ENCODE data around the gene PCDHGB4. TPM values are rescaled to one million over a fixed set of nuclear protein-coding genes. Genes with fewer than 3 reads are reported as not detected.

PCDHGB4 gene
- total and polyA plus RNA-seq, 2 donors from 2014 or later, result 1.0 to 6.1 TPM

DNA sequence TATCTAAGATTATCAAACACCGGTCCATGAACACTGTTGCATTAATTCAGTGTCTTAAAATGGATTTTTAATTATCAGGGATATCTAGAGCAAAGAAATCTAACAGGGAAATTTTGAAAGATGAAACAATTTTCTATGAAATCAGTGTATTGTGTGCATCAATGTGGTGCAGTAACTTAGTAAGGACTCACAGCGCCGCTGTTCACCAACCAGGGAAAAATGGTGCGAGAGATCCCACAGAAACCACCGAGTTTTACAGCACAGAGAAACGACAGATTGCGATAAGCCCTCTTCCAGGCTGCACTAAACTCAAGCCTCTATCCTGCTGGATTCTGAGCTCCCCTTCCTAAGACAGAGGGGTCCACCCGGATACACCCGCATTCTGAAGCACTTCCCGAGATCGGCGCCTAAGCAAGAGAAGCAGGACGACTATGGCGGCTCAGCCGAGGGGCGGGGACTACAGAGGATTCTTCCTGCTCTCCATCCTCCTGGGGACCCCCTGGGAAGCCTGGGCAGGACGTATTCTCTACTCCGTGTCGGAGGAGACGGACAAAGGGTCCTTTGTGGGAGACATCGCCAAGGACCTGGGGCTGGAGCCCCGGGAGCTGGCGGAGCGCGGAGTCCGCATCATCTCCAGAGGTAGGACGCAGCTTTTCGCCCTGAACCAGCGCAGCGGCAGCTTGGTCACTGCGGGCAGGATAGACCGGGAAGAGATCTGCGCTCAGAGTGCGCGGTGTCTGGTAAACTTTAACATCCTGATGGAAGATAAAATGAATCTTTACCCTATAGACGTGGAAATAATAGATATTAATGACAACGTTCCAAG is 4.8 kb upstream of the PCDHGB4 start, which contains the start of gene PCDHGA7:
Gene PCDHGA7 (plus strand): TSS at position 274 of the 826 bp plus-strand sequence. CDS start 158 bp downstream, at position 432.
- peaks cover 4 to 60% (median 10%) of the 10 kb centered on the region in 3 donors for H3K9me3 ChIP-seq (ENCODE audit: control insufficient read depth in 2 of 3, insufficient read depth in 1 of 3, low read length in 3 of 3)
- no peaks in the 10 kb centered on the region for H3K4me1 ChIP-seq (ENCODE audit: control insufficient read depth in 2 of 3, insufficient read depth in 2 of 3, low read depth in 1 of 3, low read length in 3 of 3)
- H3K27ac ChIP-seq (ENCODE audit: low read depth in 2 of 2, low read length in 2 of 2), result no peak within 1 kb of the TSS
- peak within 1 kb of the TSS in 1 of 3 donors; percentile 24 for H3K9ac ChIP-seq (ENCODE audit: low read length in 3 of 3)
- TF ChIP-seq, protein P1, sequence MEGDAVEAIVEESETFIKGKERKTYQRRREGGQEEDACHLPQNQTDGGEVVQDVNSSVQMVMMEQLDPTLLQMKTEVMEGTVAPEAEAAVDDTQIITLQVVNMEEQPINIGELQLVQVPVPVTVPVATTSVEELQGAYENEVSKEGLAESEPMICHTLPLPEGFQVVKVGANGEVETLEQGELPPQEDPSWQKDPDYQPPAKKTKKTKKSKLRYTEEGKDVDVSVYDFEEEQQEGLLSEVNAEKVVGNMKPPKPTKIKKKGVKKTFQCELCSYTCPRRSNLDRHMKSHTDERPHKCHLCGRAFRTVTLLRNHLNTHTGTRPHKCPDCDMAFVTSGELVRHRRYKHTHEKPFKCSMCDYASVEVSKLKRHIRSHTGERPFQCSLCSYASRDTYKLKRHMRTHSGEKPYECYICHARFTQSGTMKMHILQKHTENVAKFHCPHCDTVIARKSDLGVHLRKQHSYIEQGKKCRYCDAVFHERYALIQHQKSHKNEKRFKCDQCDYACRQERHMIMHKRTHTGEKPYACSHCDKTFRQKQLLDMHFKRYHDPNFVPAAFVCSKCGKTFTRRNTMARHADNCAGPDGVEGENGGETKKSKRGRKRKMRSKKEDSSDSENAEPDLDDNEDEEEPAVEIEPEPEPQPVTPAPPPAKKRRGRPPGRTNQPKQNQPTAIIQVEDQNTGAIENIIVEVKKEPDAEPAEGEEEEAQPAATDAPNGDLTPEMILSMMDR (IDR thresholded peaks at IDR 0.05; ENCODE audit: borderline replicate concordance, extremely low read depth, insufficient read depth), result peak; percentile 18
- H3K27me3 ChIP-seq (ENCODE audit: control insufficient read depth, insufficient read depth, low read length), result no peaks in the 10 kb centered on the region
- H3K4me3 ChIP-seq (ENCODE audit: low read length in 3 of 3), result peak within 1 kb of the TSS; percentile 14 to 43 (median 30)
- FAIRE-seq (no peak), DNase-seq (no peak)
- no peaks in the 10 kb centered on the region for H3K36me3 ChIP-seq (ENCODE audit: control insufficient read depth in 2 of 3, insufficient read depth in 3 of 3, low read length in 3 of 3)
- intact Hi-C loops (cut with DNase I), result no loop called here

DNA sequence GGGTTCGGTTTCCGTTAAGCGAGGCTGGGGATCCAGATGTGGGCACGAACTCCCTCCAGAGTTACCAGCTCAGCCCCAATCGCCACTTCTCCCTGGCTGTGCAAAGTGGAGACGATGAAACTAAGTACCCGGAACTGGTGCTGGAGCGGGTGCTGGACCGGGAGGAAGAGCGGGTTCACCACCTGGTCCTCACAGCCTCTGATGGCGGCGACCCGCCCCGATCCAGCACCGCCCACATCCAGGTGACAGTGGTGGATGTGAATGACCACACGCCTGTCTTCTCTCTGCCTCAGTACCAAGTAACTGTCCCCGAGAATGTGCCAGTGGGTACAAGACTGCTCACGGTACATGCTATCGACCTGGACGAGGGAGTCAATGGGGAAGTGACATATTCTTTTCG is 4.2 kb upstream of the PCDHGB4 start:
- intact Hi-C loops (cut with DNase I), result no loop called here
- Histone ChIP-seq H3K27ac (ENCODE audit: low read depth in 2 of 2, low read length in 2 of 2) (no peak overlapping the region), H3K9me3 (ENCODE audit: control insufficient read depth in 2 of 3, insufficient read depth in 1 of 3, low read length in 3 of 3) (peaks cover 4 to 62% (median 13%) of the 10 kb centered on the region in 3 donors), H3K27me3 (ENCODE audit: control insufficient read depth, insufficient read depth, low read length) (no peaks in the 10 kb centered on the region), H3K9ac (ENCODE audit: low read length in 3 of 3) (no peak overlapping the region), H3K4me3 (ENCODE audit: low read length in 3 of 3) (peak overlapping the region in 2 of 3 donors; percentile 3 to 43), H3K4me1 (ENCODE audit: control insufficient read depth in 2 of 3, insufficient read depth in 2 of 3, low read depth in 1 of 3, low read length in 3 of 3) (no peaks in the 10 kb centered on the region), H3K36me3 (ENCODE audit: control insufficient read depth in 2 of 3, insufficient read depth in 3 of 3, low read length in 3 of 3) (no peaks in the 10 kb centered on the region)
- FAIRE-seq (no peak), DNase-seq (no peak)
- TF ChIP-seq, protein P1 (IDR thresholded peaks at IDR 0.05; ENCODE audit: borderline replicate concordance, extremely low read depth, insufficient read depth), result no peak

DNA sequence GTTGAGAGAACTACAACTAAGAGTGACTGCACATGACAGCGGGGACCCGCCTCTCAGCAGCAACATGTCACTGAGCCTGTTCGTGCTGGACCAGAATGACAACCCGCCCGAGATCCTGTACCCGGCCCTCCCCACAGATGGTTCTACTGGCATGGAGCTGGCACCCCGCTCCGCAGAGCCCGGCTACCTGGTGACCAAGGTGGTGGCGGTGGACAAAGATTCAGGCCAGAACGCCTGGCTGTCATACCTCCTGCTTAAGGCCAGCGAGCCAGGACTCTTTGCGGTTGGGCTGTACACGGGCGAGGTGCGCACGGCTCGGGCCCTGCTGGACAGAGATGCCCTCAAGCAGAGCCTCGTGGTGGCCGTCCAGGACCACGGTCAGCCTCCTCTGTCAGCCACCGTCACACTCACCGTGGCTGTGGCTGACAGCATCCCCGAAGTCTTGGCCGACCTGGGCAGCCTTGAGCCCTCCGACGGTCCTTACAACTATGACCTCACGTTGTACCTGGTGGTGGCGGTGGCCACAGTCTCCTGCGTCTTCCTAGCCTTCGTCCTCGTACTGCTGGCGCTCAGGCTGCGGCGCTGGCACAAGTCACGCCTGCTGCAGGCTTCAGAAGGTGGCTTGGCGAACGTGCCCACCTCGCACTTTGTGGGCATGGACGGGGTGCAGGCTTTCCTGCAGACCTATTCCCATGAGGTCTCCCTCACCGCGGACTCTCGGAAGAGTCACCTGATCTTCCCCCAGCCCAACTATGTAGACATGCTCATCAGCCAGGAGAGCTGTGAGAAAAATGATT is 2.8 kb upstream of the PCDHGB4 start:
- Histone ChIP-seq H3K27me3 (ENCODE audit: control insufficient read depth, insufficient read depth, low read length) (no peaks in the 10 kb centered on the region), H3K36me3 (ENCODE audit: control insufficient read depth in 2 of 3, insufficient read depth in 3 of 3, low read length in 3 of 3) (no peaks in the 10 kb centered on the region), H3K4me3 (ENCODE audit: low read length in 3 of 3) (no peak overlapping the region), H3K9ac (ENCODE audit: low read length in 3 of 3) (no peak overlapping the region), H3K27ac (ENCODE audit: low read depth in 2 of 2, low read length in 2 of 2) (no peak overlapping the region), H3K9me3 (ENCODE audit: control insufficient read depth in 2 of 3, insufficient read depth in 1 of 3, low read length in 3 of 3) (peaks cover 6 to 65% (median 17%) of the 10 kb centered on the region in 3 donors), H3K4me1 (ENCODE audit: control insufficient read depth in 2 of 3, insufficient read depth in 2 of 3, low read depth in 1 of 3, low read length in 3 of 3) (no peaks in the 10 kb centered on the region)
- intact Hi-C loops (cut with DNase I), result no loop called here
- TF ChIP-seq, protein P1 (IDR thresholded peaks at IDR 0.05; ENCODE audit: borderline replicate concordance, extremely low read depth, insufficient read depth), result no peak
- FAIRE-seq (no peak), DNase-seq (peak in 1 of 5 donors; percentile 61)

Data from kidney (tissue), 14 donors.